ENCODE results near the gene GNAQ.

Gene GNAQ

DNA sequence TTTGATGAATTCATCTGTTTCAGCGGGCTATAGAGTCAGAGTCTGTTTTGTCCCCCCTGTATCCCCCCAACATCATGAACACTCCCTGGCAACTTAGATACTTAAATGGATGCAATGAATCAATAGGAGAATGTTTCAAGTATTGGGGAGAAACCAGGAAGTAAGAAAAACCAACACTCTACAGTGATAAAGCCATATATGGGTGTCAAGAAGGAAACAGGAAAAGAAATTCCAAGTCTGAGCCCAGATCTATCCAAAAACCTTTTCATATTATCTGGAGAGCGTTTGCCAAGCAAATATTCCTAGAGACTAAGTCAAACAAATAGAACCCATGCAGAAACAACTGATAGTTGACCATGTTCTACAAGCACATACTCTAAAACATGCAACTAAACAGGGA, 2.3 kb upstream of the GNAQ start:
- intact Hi-C loops (cut with DNase I), result loop anchor here (2.0 to 10.0 kb wide), 4 partner anchors 57 to 599 kb away; no protein-coding TSS in a partner anchor
- DNase-seq, result no peak

DNA sequence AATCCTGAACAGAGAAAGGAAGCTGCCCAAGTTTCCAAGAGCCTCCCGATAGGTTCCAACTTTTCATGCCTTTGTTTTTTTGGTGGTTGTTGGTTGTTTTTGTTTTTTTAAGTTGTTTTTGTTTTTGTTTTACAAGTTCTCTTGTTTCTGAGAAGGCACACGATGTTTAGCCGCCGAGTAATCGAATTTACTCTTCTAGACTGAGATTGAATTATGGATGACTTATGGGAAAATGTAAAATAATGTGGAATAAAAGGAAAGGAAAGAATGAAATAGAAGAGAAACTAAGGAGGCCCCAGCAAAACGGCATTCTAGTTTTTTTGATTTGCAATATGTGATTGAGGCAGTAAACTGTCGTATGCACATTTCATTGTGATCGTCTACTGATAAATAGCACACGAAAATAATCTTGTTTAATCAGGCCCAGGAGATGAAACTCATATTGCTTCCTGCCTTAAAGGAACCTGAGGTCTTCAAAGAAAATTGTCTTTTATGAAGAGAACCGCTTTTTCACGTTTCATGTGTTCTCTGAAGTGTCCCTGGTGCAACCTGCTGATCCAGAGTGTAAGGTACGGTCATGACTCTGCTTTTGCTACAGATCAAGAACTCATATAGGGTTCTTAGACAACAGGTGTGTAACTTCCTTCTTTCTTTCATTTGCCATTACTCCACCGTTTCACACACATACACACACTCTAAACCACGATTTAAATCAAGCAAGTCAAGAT, 1.3 kb upstream of the GNAQ start:
- DNase-seq, result no peak
- intact Hi-C loops (cut with DNase I), result loop anchor here (10.0 kb wide), 2 partner anchors 188 to 598 kb away; no protein-coding TSS in a partner anchor

DNA sequence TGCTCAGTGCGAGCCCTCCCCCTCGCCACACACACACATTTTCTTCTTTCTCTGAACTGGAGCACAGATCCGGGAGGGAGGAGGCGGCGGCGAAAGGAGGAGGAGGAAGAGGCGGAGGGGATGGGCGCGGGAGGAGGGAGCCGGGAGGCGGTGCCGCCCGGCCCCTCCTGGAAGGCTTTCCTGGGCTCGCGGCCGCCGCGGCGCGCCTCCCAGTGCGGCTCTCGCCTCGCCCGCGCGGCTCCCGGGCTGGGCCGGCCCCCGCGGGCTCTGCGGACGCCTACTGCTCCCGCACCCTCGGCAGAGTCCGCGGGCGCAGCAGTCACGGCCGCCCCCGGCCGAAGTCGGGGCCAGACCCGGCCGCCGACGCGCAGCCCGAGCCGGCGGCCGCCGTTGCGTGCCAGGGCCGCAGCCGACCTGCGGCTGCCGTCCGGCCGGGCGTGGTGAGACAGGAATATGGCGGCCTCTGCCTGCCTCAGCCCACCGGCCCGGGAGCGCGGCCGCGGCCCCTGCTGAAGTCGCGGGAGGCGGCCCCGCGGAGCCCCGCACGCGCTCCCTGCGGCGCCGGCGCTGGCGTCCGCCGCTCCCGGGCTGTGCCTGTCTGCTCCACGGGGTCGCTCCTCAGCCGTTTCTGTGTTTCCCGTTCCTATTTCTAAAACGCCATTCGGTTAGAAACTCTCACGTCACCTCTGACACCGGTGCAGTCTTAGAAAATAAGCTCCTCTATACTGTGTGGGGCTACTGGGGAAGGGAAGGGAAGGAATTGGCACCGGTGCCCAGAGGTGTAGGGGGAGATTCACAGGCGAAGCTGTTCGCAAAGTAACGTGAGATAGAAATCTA, 500 bp upstream of the GNAQ start:
- intact Hi-C loops (cut with DNase I), result loop anchor here (10.0 kb wide), 2 partner anchors 187 to 597 kb away; no protein-coding TSS in a partner anchor
- DNase-seq, result peak; percentile 80 to 97 (median 93)

DNA sequence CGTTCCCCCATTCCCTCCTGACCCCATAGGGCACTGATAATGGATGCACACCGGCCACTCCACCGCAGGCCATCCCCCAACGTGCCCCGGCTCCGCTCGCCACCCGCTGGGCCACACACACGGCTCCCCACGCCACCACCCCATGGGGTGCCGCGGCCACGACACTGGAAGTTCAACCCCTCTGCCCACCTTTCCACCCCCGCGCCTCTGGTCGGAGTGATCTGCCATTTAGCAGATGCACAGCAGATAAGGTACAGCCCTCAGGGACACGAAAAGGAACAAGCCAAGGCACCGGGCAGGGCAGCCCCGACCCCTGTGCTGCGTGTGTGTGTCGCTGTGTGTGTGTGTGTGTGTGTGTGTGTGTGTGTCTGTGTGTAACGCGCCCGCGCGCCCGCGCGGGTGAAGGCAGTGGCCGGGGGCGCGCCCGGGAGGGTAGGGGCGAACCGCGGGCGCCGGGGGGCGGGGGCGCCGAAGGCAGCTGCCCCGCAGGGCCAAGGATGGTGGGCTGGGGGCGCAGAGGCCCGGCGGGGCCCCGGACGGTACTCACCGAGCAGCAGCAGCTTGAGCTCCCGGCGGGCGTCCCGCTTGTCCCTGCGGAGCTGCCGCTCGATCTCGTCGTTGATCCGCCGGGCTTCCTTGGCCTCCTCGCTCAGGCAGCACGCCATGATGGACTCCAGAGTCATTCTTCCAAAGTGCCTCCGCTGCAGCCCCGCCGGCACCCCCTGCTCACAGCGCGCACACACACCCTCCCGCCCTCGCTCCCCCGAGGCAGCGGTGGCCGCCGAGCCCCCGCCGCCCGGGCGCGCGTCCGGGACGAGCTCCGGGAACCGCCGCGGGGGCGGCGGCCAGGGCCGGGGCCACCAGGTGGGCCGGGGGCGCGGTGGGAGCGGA, 813 bp downstream of the GNAQ start:
- DNase-seq, result peak; percentile 23 to 89 (median 73)
- intact Hi-C loops (cut with DNase I), result loop anchor here (10.0 kb wide), 2 partner anchors 186 to 596 kb away; no protein-coding TSS in a partner anchor

DNA sequence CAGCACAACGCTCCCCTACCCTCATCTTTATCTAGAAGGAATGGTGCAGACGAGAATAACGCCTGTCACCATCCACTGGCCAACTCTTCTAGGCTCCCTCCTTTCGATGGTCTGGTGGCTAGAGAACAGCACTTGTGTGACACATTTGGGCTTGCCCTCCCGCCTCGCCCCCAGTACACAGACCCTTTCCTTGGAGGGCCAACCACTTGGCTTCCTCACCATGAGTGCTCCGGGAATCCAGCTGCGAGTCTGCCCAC, 1.4 kb downstream of the GNAQ start:
- intact Hi-C loops (cut with DNase I), result loop anchor here (10.0 kb wide), 2 partner anchors 185 to 595 kb away; no protein-coding TSS in a partner anchor
- peak in 20 of 42 donors; percentile 8 to 70 (median 43) for DNase-seq

DNA sequence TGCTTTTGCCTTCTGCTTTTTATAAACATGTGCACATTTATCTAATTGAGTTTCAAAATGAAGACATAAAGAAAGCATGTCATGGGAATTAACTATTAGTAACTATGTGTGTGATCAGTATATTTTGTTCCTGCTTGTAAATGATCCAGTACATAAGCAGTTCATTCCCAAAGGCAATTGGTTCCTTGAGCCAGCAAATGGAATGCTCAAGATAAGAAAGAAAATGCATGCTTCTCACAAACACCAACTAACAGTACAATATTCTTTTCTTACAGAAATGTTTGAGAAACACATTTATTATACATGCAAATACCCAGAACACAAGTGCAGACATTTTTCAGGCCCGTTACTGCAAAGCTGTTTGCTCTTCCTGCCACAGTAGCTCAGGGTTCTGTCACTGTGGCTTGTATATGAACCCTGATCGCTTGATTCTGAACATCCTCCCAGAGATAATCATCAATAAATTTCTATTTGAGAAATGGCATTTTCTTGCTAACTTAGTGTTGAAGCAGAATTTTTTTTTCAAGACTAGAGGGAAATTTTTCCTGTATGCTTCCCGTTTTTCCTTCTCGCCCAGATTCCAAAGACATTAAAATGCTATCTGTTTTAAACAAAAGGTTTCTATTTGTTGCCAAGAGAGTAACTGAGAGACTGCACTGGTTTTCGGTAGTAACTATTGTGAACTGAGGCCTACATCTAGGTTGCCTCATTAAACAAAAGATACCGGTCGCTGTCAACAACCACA, 1.9 kb downstream of the GNAQ start:
- DNase-seq, result peak in 2 of 42 donors; percentile 19 to 22
- intact Hi-C loops (cut with DNase I), result loop anchor here (10.0 kb wide), 2 partner anchors 185 to 595 kb away; no protein-coding TSS in a partner anchor

DNA sequence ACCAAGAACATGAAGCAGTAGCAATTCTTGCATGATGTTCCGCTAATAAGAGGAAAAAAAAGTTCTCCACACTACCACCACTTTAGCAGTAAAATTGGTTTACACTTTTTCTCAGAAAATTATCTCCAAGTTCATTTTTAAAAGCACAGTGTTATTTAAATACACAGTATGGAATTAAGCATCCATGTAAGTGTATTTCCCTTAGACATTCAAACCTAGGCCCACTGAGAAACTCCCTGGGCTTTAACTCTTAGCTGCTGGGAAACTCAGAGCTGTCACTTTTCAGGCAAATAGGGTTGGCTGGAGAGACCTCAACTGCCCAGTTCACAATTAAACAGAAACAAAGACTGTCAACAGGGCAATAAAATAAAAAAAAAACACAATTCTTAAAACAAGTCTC, 2.7 kb downstream of the GNAQ start:
- intact Hi-C loops (cut with DNase I), result no loop called here
- DNase-seq, result no peak

DNA sequence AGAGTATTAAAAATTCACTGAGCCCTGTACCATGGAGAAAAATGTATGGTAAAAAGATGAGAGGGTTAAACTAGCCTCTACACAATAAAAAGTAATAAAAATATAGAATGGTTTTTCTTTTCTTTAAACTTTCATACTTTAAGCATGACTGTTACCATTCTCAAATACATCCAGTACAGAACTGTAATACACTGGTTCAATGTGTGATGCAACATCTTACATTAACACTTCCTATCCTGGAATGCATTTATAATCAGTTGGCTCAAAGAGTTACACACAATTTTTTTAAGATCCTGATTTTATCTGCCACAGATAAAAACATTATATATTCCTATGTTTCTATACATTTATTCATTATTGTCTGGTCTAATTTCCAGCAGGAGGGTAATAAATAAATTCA, 4.7 kb downstream of the GNAQ start:
- intact Hi-C loops (cut with DNase I), result no loop called here
- no peak for DNase-seq

DNA sequence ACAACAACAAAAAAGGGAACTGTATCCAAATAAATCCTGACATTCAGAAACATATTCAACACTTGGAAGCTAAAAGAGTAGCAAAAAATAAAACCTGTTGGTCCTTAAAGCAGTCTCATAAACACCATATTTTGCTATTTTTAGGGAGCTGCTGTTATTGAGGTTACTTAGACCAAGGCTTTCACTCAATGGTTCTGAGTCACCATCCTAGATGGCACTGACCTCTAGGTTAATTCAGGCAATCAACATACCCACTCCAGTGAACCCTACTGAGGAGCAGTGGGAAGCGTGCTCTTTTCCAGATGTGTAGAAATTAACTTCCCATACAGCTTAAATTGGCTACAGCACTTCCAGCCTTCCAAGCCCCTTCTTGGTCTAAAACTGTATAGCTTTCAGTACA, 5.2 kb downstream of the GNAQ start:
- DNase-seq, result no peak
- intact Hi-C loops (cut with DNase I), result no loop called here

DNA sequence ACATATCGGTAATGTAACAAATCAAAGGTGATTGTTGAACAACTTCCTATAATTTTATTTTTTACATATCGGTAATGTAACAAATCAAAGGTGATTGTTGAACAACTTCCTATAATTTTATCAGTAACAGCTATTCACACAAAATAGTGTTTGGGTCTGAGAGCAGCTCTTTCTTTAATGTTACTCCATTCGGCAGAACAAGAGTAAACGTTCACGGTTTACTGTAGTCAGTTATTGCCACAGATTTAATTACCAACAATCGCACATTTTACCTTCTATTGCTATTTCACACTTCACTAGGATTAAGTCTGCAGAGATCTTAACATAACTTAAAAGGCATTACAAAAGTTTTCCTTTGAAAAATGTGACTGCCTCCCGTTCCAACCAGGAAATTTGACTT, 6.4 kb downstream of the GNAQ start:
- DNase-seq, result no peak
- intact Hi-C loops (cut with DNase I), result no loop called here

DNA sequence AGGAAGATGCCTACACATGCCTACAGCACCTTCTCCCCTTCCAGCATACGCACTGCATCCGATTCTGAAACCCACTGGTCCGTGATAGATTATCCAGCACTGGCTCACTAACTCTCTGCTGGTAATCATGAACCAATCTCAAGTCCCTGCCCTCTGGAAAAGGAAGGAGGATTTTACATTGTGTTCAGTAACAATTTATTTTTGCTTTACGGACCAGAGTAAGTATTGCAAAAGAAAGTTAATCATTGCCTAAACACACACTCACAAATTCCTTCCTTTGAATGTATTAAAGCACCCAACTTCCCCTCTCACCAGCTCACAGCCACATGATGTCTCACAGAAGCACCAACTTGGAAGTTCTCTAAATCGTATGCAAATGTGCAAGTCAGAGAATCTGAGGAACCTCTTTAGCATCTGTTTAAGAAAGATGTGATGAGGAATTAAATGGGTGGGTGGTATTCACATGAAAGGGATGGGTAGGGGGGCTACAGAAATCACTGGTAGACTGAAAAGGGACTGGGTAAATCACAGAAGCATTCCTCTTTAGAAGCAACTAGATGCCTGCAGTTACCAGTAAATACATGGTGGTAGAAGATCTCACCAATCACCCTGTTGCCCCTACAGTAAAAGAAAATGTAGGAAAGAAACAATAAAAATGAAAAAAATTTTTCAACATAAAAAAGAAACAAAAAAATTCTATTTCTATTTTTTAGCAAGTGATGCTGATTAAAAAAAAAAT, 8.4 kb downstream of the GNAQ start:
- peak in 3 of 42 donors; percentile 25 to 39 (median 38) for DNase-seq
- intact Hi-C loops (cut with DNase I), result no loop called here

DNA sequence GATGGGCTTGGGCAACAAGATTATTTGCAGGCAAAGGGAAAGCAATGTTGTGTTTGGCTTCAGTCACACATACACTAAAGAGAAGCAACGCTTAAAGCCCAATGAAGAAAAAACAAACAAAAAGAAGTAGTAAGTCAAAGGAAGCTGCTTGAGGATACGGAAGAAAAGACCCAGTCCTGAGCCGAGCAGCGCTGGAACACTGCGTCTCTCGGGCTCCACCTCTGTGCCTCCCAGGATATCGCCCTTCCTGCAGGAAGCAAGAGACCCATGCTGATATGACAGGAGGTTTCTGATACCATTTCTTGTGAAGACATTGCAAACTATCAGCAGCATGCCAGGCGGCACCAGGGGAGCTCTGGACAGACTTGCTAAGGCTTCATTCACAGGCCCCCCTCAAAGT, 9.9 kb downstream of the GNAQ start:
- DNase-seq, result peak in 25 of 42 donors; percentile 18 to 74 (median 42)
- intact Hi-C loops (cut with DNase I), result no loop called here

DNA sequence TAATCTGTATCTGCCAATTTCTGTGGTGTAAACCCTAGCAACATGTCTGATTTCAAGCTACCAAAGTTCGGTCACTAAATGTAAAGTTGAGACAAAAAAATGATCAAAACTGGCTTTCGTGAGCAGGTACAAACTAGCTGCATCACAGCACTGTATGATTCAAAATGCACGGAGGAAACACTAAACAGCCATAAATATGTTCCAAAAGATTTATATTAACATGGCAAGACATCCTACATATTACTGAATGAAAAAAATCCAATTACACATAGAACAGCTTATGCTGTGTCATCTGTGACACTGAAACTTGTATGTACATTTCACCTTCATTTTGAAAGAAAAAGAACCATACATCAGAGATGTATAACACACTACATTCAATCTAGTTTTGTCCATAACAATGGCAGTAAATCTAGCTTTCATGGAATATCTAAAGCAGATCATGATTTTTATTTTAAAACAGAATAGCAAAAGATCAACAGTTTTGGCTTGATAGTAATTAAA, 14.4 kb downstream of the GNAQ start:
- intact Hi-C loops (cut with DNase I), result no loop called here
- DNase-seq, result no peak

DNA sequence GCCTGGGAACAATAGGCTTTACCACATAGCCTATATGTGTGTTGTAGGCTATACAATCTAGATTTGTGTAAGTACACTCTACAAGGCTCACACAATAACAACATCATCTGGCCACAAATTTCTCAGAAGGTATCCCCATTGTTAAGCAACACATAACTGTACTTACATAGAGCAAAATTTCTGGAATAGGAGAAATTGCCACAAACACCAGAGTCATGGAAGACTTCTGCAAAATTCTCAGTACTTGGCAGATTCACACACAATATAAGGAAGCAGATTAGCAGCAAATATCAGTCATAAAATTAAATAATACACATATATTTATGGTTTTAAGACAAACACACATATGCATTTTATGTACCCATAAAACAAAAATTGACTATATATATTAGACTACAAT, 16.4 kb downstream of the GNAQ start:
- no peak for DNase-seq
- intact Hi-C loops (cut with DNase I), result no loop called here

DNA sequence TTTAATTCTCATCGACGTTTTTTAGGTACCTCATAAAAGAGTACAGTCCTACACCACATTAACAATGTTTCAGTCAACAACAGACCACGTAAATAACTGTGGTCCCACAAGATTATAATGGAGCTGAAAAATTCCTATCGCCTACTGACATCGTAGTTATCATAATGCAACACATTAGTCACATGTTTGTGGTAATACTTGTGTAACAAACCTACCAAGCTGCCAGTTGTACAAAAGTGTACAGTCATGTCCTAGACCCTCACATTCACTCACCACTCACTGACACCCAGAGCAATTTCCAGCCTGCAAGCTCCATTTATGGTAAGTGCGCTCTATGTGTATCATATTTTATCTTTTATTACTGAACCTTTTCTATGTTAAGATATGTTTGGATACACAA, 16.8 kb downstream of the GNAQ start:
- intact Hi-C loops (cut with DNase I), result no loop called here
- DNase-seq, result no peak

DNA sequence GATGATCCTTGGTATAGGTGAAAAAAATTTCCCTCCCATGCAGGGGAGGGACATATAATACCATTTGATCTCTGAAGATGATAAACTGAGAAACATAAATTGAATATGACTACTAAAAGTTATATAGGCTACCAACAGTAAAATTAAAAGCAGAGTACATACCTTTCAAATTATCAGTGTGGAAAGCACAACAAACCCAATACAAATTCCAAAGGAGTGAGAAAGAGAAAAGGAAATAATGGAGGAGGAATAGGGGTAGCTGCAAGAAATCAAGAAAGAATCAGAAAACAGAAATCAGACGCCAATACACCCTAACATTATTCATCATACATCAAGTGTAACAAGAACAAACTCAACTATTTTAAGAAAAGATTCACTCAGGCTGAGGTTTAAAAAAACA, 17.7 kb downstream of the GNAQ start:
- intact Hi-C loops (cut with DNase I), result no loop called here
- DNase-seq, result no peak

DNA sequence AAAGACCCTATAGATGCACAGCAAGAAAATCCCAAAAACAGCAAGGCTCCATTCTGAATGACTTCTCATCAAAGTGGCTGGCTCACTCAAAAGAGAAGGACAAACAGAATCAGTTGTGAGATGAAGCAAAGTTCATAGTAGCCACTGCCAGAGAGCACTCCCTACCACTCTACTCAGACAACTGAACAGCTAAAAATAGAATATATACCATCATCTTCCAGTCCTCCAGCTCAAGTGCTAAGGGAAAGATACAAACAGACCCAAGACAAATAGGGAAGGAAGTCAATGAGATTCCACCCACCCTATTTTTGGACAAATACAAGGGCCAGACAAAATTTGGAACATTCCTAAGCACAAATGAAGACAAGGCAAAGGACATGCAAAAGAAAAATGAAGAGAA, 20.6 kb downstream of the GNAQ start:
- DNase-seq, result no peak
- intact Hi-C loops (cut with DNase I), result no loop called here

DNA sequence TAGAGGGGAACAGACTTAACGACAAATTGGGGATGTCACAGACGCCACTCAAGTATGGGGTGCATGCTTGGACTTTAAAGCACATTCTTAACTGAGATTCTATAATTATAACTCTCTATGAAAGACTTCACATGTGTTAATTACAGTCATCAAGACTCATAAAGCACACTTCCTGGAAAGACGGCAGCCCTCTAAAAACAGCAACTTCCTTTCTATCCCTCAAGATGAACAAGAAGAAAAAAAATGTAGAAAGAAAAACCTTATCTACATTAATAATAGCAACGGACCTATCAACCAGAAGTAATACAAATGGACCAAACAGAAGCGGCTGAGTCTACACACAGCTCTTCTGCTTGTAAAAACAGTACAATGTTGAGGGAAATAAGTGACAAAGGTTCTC, 21.2 kb downstream of the GNAQ start:
- no peak for DNase-seq
- intact Hi-C loops (cut with DNase I), result no loop called here
